HPDE6-E6E7 (cell line): ENCODE results near the gene VWF.
"Not testable (repeated sequence)": the region's sequence is repeated elsewhere in the genome, so short reads cannot be mapped to it uniquely, and the experiment has no call there.

Experiments
- DNase-seq: peaks from one replicate; pipeline ENCODE4 v3.0.0; 2011; ENCODE audit warnings: missing footprints; ENCODE audit errors: extremely low spot score

VWF gene

DNA sequence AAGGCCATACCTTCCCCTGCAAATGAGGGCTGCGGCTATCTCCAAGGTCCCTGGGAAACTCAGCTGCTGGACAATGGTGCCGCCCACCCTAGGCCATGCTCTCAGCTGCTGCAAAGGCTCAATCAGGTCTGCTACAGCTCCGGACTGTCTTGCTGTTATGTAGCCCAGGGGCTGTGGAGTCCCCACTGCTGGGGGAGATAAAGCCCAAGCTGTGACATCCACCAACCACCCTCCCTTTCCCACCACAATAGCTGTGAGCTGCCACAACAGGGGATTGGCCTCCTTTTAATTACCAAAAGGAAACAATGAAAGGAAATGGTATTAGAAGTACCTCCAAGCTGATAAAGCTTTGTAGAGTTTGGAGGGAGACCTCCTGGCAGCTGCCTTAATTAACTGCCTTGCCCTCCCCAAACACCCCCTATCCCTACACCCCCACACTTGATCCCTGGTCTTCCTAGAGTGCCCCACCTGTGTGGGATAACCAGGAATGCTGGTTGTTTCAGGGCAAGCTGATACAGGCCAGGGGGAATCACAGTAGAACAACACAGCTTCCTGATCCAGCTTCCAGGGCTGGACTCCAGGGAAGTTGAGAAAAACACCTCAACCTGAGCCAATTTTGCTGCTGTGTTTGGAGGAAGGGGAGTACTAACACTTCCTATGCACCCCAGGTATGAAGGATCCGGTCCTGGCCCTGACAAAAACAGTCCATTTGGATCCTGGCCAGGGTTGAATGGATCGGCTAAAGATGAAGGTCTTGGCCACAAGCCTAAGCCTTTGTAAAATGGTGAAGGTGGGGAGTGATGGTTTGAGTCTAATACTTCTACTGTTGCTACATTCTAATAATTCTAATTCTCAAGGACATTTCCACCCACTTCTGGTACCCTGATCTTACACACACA, at the start of gene VWF:
Gene VWF (minus strand): TSS at position 260 of the 899 bp plus-strand sequence. CDS start 1,474 bp downstream, outside the sequence.
- no peak for DNase-seq

DNA sequence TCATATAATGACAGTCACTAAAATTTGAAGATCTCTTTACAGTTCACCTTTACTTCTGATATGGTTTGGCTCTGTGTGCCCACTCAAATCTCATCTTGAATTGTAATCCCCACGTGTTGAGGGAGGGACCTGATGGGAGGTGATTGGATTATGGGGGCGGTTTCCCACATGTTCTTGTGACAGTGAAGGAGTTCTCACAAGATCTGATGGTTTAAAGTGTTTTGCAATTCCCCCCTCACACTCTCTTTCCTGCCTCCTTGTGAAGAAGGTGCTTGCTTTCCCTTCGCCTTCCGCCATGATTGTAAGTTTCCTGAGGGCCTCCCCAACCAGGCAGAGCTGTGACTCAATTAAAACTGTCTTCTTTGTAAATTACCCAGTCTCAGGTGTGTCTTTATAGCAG, 48.4 kb upstream of the VWF start:
- no peak for DNase-seq

- no peak for DNase-seq
These were observed 47.6 kb upstream of the VWF start for GRCh38 chr12:6172086-6172485.

GRCh38 chr12:6171409-6172015, 47.0 kb upstream of the VWF start:
- no peak for DNase-seq

DNA sequence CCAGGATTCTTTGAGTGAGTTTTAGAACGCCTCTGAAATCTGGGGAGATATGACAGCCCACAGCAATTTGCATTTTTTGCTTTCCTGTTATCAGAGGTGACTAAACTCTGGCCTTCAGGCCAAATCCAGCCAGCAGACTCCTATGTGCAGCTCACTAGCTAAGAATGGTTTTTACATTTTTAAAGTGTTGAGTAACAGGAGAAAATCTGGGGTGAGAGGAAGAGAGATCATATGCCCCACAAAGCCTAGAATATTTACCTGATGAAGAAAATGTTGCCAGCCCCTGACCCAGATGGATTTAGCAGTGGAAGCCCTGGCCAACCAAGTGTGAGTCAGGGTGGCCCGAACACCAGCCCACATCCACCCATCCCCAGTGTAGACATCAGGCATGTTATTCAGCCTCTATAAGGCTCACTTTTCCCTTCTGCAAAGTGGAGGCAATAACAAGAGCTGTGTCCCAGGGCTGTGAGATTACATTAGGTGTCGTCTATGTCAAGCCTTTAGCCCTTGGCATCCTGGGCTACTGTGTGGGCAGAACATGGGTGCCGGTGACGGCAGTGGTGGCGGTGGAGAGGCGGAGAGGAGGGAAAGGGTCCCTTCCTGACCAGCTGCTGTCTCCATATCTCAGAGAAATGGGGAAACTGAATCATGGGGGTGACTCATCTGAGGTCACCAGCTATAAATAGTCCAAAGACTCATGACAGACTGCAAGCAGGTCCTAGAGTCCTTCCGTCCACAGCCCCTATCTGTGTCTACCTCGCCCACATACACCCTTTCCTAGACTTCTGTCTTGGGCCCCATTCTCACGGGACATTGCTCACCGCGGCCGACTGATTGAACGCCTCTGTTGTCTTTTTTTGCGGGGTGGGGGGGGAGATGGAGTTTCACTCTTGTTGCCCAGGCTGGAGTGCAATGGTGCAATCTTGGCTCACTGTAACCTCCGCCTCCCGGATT, 43.1 kb upstream of the VWF start:
- DNase-seq, result peak; percentile 78

- no peak for DNase-seq
These were observed 42.3 kb upstream of the VWF start for GRCh38 chr12:6166808-6167207.

- DNase-seq, result no peak
These were observed 40.9 kb upstream of the VWF start for GRCh38 chr12:6165395-6165794.

GRCh38 chr12:6163416-6164060, 39.1 kb upstream of the VWF start:
- no peak for DNase-seq

GRCh38 chr12:6161124-6161882, 36.8 kb upstream of the VWF start:
- no peak for DNase-seq

DNA sequence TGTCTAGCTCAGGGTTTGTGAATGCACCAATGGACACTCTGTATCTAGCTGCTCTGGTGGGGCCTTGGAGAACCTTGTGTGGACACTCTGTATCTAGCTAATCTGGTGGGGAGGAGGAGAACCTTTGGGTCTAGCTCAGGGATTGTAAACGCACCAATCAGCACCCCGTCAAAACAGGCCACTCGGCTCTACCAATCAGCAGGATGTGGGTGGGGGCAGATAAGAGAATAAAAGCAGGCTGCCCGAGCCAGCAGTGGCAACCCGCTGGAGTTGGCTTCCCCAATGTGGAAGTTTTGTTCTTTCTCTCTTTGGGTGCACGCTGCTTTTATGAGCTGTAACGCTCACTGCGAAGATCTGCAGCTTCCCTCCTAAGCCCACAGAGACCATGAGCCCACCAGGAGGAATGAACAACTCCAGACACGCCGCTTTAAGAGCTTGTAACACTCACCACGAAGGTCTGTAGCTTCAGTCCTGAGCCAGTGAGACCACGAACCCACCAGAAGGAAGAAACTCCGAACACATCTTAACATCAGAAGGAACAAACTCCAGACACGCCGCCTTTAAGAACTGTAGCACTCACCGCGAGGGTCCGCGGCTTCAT, 35.7 kb upstream of the VWF start:
- not testable (repeated sequence) for DNase-seq

DNA sequence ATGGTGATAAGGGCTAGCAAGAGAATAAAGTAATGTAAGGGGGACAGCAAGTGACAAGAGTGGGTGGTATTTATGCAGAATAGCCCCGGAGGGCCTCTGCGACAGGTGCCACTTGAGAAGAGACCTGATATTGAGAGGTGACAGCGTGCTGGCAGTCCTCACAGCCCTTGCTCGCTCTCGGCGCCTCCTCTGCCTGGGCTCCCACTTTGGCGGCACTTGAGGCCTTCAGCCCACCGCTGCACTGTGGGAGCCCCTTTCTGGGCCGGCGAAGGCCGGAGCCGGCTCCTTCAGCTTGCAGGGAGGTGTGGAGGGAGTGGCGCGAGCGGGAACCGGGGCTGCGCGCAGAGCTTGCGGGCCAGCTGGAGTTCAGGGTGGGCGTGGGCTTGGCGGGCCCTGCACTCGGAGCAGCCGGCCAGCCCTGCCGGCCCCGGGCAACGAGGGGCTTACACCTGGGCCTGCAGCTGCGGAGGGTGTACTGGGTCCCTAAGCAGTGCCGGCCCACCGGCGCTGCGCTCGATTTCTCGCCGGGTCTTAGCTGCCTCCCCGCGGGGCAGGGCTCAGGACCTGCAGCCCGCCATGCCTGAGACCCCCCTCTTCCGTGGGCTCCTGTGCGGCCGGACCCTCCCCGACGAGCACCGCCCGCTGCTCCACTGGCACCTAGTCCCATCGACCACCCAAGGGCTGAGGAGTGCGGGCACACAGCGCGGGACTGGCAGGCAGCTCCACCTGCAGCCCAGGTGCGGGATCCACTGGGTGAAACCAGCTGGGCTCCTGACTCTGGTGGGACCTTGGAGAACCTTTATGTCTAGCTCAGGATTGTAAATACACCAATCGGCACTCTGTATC, 34.9 kb upstream of the VWF start:
- not testable (repeated sequence) for DNase-seq

GRCh38 chr12:6158749-6159148, 34.3 kb upstream of the VWF start:
- no peak for DNase-seq

DNA sequence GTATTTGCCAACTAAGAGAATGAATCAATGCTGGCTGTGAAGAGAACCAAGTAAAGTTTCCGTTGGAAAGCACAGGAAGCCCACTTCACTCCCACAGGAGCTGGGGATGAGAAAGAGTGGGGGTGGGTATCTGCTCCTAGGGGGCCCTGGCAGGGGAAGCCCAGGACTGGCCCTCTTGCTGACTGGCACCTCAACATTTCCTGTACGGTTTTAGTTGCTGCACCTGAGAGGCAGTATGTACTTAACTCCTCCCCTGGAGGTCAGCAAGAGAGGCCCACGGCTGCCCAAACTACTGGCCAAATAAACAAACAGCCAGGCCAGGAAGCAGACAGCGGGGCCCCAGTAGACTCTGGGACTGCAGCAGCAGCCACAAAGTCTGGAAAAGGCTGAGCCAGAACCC, 33.8 kb upstream of the VWF start:
- DNase-seq, result no peak

GRCh38 chr12:6157482-6157881, 33.0 kb upstream of the VWF start:
- DNase-seq, result no peak

GRCh38 chr12:6154730-6155459, 30.4 kb upstream of the VWF start:
- DNase-seq, result no peak

- DNase-seq, result not testable (repeated sequence)
These were observed 24.3 kb upstream of the VWF start for GRCh38 chr12:6148722-6149121.

- no peak for DNase-seq
These were observed 23.6 kb upstream of the VWF start for GRCh38 chr12:6148061-6148460.

DNA sequence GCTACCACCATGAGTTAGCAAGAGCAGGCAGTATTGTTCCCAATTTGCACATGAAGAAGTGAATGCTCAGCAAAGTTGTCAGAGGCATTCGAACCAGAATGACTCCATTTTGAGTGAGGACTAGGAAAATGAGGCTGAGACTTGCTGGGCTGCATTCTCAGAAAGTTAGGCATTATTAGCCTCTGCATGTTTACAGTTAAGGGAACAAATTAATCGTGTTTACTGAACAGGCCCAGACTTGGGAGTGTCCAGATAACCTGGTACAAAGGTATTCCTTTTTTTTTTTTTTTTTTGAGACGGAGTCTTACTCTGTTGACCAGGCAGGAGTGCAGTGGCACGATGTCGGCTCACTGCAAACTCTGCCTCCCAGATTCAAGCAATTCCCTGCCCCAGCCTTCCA, 22.5 kb upstream of the VWF start:
- no peak for DNase-seq

DNA sequence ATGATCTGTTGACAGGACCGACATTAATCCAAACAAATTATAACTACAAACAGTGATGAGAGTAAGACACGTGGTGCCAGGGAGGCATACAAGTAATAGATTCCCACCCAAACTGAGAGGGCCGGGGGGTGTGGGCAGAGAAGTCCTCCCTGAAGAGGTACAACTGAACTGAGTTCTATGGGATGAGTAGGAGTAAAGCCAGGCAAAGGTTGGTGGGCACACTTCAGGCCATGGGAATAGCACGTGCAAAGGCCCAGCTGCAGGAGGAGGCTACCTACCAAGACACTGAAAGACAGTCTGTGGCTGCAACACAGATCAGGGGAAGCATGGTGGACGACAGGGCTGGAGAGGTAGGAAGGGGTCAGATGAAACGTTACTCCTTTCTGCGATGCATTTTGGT, 22.0 kb upstream of the VWF start:
- DNase-seq, result no peak
